IPS DF 19.7 (cell line): ENCODE data around the gene LRRFIP1.

Experiments
- DNase-seq: peaks from one replicate; pipeline ENCODE4 v3.0.0-alpha.2; 2013; ENCODE audit warnings: low read depth, low spot score

The LRRFIP1 gene

GRCh38 chr2:237704501-237705434 is 77.4 kb downstream of the LRRFIP1 start:
- no peak for DNase-seq

GRCh38 chr2:237706257-237706656 is 78.9 kb downstream of the LRRFIP1 start:
- no peak for DNase-seq

- no peak for DNase-seq
Measured at GRCh38 chr2:237708065-237708398, 80.6 kb downstream of the LRRFIP1 start.

- DNase-seq: no peak
Measured at GRCh38 chr2:237708491-237708890, 81.1 kb downstream of the LRRFIP1 start.

- no peak for DNase-seq
Measured at GRCh38 chr2:237708961-237709360, 81.6 kb downstream of the LRRFIP1 start.

GRCh38 chr2:237711458-237712150 is 84.2 kb downstream of the LRRFIP1 start:
- no peak for DNase-seq

- DNase-seq: no peak
Measured at GRCh38 chr2:237712477-237713377, 85.3 kb downstream of the LRRFIP1 start.

GRCh38 chr2:237714690-237715458 is 87.5 kb downstream of the LRRFIP1 start:
- DNase-seq: no peak

GRCh38 chr2:237715459-237715947 is 88.1 kb downstream of the LRRFIP1 start:
- no peak for DNase-seq

GRCh38 chr2:237716011-237716410 is 88.6 kb downstream of the LRRFIP1 start:
- DNase-seq: no peak

GRCh38 chr2:237717366-237718276 is 90.2 kb downstream of the LRRFIP1 start:
- no peak for DNase-seq

- no peak for DNase-seq
Measured at GRCh38 chr2:237718277-237718634, 90.9 kb downstream of the LRRFIP1 start.

- no peak for DNase-seq
Measured at GRCh38 chr2:237720444-237720843, 93.1 kb downstream of the LRRFIP1 start.

GRCh38 chr2:237720957-237721356 is 93.6 kb downstream of the LRRFIP1 start:
- DNase-seq: no peak

- DNase-seq: no peak
Measured at GRCh38 chr2:237721458-237721857, 94.1 kb downstream of the LRRFIP1 start.

- DNase-seq: no peak
Measured at GRCh38 chr2:237722616-237723015, 95.2 kb downstream of the LRRFIP1 start.

GRCh38 chr2:237723023-237723422 is 95.6 kb downstream of the LRRFIP1 start:
- no peak for DNase-seq

- no peak for DNase-seq
Measured at GRCh38 chr2:237723602-237724001, 96.2 kb downstream of the LRRFIP1 start.

- no peak for DNase-seq
Measured at GRCh38 chr2:237724811-237725478, 97.6 kb downstream of the LRRFIP1 start.
